ENCODE measurements around the gene NPAS1.
A peak's percentile ranks its signal among the peaks of the same experiment; 100 is the strongest.
"Not testable (repeated sequence)": the region's sequence is repeated elsewhere in the genome, so short reads cannot be mapped to it uniquely, and the experiment has no call there.

The NPAS1 gene

DNA sequence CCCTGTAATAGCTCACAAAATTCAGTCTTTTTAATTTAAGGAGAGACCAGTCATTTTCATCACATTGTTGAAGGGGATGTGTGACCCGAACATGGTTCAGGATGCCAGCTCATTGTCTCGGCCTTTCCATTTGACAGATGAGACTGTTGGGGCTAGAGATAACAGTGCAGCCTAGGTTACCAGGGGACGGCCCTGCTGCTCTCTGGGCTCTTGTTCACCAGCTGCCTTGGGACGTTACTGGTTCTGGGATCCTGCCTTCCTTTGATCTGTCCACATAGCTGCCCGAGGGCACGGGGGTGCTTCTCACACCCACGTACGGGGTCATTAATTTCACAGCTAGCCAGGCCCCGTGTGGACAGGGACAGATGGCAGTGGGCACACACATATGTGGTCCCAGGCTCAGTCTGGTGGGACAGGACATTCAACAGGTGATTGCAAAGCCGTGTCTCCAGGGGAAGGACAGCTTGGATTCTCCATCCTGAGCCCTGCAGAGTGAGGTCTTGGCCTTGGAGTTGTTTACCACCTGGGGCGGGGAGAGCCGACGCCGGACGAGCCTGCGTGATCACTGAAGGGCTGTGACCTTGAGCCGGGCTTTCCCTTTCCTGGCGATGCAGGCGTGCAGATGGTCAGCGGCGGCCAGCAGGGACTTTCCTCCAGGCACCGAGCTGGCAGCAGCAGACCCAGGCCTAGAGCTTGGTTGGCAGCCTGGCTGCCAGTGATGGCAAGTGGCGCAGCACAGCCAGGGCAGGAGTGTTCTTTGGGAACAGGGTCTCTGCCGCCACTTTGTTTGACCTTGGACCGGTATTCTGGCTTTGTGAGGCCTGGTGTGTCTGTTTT, 26.7 kb upstream of the NPAS1 start:
- DNase-seq (ENCODE audit: low spot score): no peak

DNA sequence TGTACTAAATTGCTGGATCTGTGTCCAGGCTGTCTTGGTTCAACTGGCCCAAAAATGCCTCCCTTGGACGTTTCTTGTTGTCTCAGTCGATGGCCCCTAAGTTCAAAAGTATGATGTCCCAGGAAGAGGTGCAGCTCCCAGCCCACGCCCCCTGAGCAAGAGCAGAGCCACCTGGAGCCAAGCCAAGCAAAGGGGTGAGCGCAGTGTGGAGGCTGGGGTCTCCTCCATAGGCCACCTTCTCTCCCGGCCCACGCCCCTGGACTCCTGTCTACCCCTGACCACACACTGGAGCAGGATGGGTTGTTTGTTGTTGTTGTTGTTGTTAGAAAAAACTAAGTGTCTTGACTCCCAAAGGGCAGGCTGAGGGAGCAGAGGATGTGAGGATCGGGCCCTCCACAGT, 26.0 kb upstream of the NPAS1 start:
- DNase-seq (ENCODE audit: low spot score): no peak

DNA sequence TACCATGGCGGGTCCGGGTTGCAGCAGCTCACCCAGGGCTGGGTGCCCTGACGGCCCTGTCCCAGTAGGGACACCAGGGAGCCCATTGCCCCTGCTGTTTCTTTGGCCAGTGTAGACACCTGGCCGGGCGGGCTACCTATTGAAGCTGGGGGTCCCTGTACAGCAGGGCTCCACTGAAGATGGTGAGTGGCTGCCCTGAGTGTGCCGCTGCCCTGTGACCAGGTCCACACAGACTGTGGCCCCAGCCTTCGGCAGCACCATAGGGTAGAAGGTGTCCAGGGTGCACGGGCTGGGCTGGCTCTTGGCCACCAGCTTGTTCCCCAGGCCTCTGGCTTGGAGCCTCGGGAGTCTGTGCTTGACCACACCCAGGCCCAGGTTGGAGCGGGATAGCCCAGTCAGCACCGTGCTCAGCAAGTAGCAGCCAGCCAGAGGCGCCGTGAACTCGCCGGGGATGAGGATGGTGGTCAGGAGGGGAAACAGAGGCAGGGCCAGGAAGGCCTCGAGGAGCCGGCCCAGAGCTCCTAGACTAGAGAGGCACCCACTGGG, 25.4 kb upstream of the NPAS1 start:
- no peak for DNase-seq (ENCODE audit: low spot score)

DNA sequence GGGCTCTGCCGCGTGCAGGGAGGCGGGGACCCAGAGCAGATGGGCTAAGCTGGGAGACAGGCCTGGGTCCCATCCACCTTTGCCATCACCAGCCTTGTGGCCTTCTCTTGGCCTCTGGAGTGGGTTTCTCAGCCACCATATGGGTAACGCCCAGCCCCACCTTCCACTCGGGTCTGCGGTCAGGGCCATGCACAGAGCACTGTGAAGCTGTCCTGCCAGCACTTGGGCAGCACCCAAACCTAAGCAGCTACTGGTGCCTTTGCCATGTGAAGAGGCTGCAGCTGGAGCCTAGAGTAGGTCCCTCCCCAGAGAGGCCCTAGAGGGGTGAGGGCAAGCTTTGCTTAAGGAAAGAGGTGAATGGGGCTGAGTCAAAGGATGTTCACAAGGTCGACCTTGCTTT, 24.1 kb upstream of the NPAS1 start:
- DNase-seq (ENCODE audit: low spot score): no peak

DNA sequence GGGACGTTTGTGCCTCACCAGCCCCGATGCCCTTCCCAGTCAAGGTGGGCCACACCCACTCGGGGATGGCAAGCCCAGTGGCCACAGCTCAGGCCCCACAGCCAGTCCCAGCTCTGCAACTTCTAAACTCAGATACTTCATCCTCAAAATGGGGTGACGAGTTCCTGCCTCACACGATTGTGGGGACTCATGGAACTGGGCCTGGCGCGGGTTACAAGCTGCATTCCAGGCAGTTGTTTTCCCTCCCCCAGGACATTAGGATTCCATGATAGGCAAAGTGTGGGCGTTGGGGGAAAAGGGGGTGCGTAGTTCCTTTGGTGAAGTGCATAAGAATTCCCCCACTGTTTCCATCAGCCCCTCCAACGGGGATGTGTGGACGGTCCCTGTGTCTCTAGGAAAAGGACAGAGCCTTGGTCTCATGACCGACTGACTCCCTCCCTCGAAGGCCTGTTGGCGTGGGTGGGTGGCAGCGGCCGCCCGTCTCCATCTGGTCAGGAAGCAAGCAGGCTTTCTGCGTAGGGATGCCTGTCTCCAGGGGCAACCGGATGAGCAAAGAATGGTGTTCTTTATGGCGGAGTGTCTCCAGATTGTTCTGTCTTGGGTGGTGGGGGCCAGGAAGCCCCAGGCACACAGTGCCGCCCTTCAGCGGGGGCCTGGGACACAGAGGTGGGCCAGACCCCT, 21.1 kb upstream of the NPAS1 start:
- no peak for DNase-seq (ENCODE audit: low spot score)

DNA sequence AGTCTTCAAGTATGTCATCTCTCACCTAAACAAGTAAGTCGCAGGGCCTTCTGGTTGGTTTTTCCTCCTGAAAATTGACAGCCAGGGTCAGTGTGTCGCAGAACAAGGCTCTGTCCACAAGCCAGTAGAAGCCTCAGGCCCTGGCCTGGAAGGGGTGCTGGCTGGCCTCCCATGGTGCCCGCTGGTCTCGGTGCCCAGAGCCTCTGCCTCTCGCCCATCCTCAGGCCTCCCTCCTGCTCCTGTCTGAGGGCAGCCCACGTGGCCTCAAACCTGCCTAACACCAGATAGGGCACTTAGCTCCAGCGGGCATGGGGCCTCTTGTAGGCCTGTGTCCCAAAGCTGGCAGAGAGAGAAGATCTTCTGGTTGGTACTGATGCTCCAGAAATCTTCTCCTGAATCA, 20.3 kb upstream of the NPAS1 start:
- no peak for DNase-seq (ENCODE audit: low spot score)

DNA sequence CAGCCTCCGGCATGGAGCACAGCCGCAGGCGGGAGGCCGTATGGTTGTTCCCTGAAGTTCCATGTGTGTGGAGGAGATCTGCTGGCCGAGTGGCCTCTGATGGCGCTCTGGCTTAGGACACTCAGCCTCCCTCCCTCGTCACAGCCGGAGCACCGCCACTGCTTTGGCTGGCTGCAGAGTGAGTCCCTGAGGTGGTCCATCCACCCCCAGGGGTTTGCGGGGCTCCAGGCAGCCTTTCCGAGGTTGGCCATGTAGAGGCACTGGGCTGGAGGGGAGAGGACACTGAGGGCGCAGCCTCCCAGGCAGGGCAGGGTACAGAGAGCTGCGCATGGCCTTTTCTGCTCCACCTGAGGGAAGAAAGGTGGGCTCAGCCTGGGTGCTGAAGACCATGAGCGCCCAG, 19.8 kb upstream of the NPAS1 start:
- DNase-seq (ENCODE audit: low spot score): no peak

DNA sequence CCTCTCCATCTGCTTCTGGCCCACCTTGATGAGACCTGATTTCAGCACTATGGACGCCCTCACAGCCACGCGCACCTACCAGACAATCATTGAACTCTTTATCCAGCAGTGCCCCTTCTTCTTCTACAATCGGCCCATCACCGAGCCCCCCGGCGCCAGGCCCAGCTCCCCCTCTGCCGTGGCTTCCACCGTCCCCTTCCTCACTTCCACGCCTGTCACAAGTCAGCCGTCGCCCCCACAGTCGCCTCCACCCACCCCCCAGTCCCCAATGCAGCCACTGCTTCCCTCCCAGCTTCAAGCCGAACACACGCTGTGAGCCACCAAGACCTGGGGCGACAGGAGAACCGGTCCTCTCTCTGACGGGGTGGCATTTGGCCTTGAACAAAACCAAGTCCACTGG, 19.3 kb upstream of the NPAS1 start:
- no peak for DNase-seq (ENCODE audit: low spot score)

DNA sequence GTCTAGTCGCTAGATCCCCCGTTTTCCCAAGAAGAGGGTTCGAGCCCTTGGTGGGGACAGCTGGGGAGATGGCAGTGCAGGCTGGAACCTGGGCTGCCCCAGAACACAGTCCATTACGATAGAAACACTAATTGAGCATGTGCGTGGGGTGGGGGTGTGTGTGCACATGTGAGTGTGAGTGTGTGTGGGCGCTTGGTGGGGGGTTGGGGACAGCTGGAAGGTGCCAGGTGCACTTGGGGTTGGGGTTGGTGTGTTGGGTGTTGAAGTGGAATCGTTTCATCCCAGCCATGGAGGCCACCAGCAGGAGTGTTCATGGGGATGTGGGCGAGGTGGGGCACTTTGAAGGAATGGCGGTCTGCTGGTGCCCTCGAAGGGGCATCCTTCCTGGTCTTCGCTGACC, 18.1 kb upstream of the NPAS1 start:
- DNase-seq (ENCODE audit: low spot score): no peak

DNA sequence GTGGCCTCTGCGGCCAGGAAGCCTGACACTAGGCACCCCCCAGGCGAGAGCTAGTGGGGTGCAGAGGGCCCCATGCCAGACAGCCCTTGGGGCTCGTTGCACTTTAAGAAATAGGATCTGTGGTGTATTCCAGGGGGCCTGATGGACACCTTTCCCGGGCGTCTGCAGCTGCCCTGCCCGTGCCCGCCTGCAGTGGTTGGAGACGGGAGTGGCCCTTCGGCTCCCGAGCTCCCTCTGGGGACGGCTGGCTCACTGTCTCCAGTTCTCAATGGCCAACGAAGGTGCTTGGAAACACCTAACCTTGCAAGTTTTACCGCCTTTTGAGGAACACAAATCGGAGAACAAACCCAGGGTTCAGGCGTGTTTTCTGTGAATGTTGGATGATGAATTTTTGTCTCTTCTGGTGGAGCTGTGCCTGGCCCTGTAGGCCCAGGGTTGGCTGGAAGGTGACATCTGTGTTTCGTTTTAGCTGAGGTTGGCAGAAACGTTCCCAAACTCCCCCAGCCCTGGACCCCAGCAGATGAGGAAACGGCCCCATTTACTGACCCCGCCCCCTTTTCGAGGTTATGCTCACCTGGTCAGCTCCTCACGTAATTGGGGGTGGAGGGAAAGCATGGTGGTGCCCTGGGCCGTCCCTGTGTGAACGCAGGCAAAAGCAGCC, 17.4 kb upstream of the NPAS1 start:
- DNase-seq (ENCODE audit: low spot score): no peak

DNA sequence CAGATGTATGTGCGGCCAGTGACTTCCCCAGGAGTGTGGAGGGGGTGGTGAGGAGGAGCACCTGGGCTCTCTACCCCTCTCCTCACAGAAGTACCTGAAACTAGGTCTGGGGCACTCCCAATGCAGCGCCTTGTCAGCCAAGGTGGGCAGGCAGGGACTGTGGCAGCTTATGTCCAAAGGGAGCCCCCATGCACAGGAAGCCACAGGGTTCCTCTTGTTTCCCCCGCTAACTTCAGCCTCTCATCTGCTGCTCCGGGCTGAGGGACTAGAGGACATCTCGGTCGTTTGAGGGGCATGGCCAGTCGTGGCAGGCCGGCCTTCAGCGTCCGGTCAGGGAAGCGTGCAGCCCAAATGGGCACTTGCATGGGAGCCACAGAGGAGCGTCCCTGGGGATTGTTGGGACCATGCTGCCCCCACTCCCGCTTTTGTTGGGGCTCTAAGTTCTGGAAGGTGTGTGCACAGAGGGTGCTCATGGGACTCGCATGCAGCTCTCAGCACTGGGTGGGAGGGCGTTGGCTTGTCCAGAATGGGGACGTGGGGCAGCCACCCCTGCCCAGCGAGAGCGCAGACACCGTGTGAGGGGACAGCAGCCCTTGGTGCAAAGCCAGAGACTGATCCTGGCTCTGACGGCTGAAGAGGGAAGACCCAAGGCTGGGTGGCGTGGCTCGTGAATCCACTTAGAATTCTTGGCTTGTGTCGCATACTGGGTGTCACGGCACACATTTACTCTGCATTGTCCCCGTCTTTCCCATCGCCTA, 16.6 kb upstream of the NPAS1 start:
- no peak for DNase-seq (ENCODE audit: low spot score)

DNA sequence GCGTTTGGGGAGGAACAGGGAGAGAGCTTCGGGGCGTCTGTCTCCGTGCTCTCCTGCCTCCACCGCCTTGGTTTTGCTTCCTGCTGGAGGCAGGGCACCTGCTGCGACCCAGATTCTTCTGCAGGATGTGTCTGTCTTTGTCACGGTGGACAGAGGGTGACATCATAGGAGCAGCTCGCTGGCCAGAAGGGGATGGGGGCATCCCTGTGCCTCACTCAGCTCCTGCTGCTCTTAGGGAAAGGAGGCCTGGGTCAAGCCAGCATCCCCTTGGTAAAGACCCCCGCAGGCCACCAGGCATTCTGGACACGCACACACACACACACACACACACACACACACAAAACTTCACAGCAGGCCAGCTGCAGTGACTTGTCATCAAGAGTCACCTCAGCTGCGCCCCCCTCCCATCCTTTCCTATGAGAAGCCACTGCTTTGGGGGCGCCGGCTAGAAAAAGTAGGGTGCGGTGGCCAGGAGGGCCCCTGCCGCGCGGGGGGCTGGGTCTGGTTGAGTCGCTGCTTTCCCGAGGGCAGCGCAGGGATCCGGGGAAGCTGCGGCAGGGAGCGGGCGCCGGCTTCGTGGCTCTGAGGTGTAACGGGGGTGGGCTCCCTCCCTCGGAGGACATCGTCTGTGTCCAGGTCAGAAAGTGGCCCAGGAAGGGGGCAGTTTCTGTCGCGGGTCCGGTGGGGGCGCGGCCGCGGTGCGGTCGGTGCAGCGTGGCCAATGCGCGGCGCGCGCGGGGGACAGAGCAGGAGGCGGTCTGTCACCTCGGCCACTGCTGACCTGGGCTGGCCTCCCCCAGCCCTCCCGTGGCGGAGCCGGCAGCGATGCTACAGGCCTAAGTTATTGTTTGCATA, 15.8 kb upstream of the NPAS1 start:
- DNase-seq (ENCODE audit: low spot score): peak; percentile 31

DNA sequence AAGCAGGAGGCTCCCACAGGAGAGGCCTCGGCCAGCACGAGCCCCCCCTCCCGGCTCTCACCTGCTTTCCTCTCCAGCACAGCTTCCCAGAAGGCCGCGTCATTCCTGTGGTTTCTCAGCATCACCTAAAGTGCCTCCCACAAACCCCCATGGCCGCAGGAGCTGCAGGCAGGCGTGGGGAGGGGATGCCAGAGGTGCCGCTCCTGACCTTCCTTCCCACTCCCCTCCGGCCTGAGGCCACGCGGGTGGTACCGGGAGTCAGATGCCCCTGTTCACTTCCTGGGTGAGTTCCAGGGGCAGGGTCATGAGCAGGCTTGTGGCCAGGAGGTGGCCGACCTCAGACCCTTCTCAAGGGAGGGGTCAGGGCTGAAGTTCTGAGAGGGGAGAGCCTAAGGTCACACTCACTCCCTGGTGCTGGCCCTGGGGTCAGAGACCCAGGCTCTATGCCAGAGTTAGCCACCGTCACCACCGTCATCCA, 14.4 kb upstream of the NPAS1 start:
- DNase-seq (ENCODE audit: low spot score): no peak

DNA sequence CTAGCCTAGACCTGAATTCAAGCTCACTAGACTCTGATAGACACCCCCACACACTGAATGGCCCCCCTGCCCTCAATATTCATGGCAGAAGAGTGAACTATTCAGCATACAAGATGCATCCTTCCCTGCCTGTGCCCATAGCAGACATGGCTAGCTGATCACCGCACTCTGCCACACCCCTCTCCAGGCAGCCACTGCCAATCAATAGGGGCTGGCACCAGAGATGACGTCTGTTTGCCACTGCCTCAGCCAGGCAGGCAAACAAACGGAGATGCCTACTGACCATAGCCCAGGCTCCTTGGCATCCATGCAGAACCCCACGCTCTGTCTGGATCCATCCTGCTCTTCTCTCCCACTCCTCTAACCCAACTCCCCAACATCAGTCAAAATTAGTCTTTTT, 13.8 kb upstream of the NPAS1 start:
- no peak for DNase-seq (ENCODE audit: low spot score)

DNA sequence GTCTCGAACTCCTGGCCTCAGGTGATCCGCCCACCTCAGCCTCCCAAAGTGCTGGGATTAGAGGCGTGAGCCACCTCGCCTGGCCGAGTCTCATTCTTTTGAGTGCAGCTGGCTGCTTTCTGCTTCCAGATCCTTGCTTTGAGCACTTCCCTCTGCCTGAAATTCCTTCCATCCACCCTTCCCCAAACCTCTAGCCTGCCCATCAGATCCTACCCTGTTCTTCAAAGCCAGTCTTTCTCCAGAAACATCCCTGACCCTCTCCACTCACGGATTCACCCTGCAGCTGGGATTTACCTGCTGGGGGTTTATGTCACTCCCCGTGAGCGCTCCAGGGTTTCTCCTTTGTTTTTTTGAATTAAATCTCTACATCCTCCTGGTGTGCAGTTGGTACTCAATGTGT, 13.1 kb upstream of the NPAS1 start:
- no peak for DNase-seq (ENCODE audit: low spot score)

DNA sequence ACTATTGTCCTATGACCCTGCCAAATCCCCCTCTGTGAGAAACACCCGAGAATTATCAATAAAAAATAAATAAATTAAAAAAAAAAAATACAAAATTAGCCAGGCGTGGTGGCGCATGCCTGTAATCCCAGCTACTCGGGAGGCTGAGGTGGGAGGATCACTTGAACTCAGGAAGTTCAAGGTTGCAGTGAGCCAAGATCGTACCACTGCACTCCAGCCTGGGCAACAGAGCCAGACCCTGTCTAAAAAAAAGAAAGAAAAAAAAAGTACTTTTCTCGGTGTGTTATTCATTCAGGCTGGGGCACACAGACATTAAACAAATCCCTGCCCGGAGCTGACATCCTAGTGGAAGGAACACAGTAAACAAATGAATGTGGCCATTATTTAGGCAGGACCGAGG, 9.1 kb upstream of the NPAS1 start:
- DNase-seq (ENCODE audit: low spot score): not testable (repeated sequence)

DNA sequence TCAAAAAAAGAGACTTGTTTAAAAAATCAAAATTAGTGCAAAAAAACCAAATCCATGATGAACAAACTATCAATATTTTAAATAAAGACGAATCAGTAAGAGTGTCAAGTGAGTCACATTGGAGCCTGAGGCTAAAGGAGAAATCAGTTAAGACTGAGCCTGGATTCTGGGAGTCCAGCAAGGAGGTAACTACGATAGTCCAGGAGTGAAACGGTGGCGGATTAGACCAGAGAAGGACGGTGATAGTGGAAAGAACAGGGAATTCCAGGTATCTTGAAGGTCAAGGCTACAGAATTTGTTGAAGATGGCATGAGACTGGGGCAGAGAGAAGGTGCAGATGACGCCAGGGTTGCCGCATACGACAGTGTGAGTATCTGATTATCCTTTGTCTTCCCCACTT, 7.0 kb upstream of the NPAS1 start:
- DNase-seq (ENCODE audit: low spot score): no peak

DNA sequence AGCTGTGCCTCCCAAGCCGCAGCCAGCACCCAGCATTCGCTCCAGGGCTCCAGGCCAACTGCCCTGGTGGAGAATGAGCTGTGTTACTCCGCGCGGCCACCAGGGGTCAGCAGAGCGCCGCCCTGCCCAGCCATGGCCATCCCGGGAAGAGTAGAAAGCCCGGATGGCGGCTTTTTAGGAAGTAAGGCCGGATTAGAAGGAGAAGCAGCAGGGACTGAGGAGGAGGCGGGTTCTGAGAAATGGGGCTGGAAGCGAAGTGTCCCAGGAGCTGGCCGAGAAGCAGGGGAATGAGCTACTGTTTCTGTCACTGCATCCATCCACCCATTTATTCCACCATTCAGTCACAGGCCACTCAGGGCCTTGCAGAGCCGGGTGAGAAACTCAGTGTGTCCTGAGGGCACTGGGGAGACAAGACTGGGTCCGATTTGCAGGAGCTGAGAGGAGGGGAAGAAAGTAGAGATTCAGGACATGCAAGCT, 6.6 kb upstream of the NPAS1 start:
- peak; percentile 80 for DNase-seq (ENCODE audit: low spot score)

DNA sequence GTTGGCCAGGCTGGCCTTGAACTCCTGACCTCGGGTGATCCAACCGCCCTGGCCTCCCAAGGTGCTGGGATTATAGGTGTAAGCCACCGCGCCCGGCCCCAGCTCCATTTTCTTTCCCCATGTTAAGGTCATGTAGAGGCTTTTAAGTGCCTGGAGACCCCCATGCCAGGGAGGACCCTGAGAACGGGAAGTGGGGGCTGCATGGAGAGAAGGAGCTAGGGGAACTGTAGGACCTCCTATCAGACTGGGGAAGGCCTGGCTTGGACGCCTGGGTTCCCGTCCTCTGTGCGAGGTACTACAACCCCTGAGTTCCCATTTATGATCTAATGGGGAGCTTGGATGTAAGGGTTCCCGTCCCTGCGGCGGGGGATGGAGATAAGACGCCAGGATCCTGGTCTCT, 714 bp upstream of the NPAS1 start:
- DNase-seq (ENCODE audit: low spot score): no peak

DNA sequence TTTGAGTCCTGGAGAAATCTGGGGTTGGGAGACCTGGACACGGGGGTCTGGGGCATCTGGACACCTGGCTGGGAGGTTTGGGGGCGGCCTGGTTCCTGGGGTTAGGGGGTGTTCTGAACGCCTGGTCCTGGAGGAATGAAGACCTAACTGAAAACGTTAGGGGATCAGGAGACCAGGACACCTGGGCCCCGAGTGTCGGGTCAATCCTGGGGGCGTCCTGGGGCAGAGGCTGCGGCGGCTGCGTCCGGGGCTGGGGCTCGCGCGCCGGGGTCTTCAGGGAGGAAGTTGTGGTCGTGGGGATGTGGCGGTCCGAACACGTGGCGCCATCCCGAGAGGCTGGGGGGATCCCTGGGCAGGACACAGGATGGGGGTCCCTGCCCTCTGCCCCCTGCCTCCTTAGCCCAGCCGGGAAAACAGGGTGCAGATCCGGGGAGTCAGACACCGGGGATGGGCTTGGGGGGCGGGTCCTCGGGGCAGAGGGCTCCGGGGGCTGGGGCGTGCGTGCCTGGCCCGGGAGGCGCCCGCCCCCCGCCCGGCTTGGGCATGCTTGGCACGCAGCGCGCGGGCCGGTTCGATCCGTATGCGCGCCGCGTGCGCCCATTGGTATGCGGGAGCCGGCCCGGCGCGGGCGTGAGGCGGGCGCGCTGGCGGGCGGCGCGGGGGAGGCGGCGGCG, 632 bp downstream of the NPAS1 start:
- no peak for DNase-seq (ENCODE audit: low spot score)
